NCI-H82 treated with DMSO at 0.1 percent for 48 hours (cell line): ENCODE data around the gene FHL5.
A peak's percentile ranks its signal among the peaks of the same experiment; 100 is the strongest.
"Not testable (repeated sequence)": the region's sequence is repeated elsewhere in the genome, so short reads cannot be mapped to it uniquely, and the experiment has no call there.

Source experiments
- DNase-seq: peaks from one replicate; lab custom pipeline; 2025; ENCODE audit not compliant: unreplicated experiment; lab: John Stamatoyannopoulos, UW

The FHL5 gene, protein sequence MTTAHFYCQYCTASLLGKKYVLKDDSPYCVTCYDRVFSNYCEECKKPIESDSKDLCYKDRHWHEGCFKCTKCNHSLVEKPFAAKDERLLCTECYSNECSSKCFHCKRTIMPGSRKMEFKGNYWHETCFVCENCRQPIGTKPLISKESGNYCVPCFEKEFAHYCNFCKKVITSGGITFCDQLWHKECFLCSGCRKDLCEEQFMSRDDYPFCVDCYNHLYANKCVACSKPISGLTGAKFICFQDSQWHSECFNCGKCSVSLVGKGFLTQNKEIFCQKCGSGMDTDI

DNA sequence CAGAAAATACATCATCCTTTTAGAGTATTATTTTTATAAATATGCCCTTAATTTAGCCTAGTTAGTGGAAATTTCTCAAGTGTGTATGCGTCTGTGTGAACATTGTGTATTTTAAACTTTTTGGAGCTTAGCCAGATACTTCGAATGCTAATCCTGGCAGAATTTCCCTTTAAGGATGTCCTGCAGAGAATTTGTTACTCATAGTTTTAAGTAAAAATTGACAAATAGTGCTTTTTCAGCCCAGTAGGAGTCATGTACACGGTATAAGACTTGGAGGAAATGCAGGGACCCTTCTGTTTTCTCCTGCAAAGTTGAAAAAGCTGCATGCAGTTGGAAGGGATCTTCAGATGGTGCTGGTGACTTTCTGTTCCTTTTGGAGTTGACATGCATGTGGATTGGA lies at the start of gene FHL5:
Gene FHL5, plus strand, starts transcription at position 243 of the 400 bp plus-strand sequence. CDS start 40,486 bp downstream, outside the sequence.
- no peak for DNase-seq

DNA sequence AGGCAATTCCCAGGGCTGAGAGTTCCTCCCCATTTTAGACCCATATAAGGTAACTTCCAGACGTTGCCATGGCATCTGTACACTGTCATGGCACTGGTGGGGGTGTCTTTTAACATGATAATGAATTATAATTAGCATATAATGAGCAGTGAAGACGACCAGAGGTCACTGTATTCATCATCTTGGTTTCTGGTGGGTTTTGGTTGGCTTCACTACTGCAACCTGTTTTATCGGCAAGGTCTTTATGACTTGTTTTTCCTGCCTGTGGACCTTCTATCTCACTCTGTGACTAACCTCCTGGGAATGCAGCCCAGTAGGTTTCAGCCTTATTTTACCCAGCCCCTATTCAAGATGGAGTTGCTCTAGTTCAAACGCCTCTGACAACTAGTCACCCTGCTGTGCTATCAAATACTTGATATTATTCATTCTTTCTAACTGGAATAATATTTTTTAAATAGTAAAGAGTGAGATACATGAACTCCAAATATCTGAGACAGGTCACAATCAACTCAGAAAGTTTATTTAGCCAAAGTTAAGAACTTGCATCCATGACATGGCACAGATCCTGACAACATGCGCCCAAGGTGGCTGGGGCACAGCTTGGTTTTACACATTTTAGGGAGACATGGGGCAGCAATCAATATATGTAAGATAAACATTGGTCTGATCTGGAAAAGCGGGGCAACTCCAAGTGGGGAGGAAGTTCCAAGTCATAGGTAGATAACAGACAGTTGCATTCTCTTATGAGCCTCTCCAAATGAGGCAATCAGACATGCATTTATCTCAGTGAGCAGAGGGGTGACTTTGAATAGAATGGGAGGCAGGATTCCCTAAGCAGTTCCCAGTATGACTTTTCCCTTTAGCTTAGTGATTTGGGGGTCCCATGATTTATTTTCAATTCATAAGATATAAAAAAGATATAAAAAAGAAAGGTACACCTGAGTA lies 42.5 kb upstream of the FHL5 start:
- DNase-seq: no peak

DNA sequence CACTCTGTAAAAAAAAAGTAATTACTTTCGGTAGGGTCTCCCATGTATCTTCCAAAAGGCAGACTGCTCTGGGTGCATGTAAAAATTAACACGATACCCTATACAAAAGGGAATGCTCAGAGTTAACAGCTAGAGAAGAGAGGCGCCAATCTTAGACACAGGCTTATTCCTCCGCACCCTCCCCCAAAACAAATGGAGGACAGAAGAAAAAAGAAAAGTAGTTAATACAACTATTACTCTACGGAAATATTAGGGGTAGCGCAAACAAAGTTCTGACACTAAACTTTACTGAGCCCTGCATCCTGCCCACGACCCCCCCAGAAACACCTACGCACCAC lies 41.7 kb upstream of the FHL5 start:
- no peak for DNase-seq

DNA sequence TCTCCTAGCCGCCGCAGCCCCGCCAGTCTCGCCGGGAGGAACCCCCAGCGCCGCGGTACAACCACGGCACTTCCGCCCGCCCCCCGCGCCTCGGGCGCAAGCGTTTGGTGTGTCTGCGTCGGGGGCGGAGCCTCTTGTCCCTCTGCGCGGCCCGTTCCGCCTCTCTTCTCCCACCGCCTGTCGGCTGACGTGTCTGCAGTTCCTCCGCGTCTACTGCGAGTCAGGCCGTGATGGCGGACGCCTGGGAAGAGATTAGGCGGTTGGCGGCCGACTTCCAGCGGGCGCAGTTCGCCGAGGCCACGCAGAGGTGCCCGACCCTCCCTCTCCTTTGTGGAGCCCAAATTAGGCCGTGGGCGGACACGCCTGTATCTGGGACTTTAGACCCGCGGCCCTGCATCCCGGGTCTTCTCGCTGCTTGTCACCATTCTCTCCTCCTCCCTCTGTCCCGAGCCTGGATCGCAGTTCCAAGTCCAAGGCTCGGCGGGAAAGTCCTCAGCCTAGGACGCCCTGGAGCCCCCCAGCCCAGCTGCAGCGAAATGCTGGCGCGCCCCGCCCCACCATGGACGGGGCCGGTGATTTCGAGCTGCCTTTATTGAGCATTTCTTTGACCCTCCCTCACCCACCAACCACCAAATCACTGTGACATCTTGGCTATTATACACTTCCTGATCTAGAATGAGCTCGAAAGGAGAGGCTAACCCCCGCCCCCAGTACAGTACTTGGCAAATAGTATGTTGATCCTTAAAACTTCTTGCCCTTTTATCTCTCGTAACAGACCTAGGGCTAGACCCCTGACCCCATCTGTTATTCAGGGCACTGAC lies 41.1 kb upstream of the FHL5 start, which contains the start of gene UFL1:
Gene UFL1, plus strand, starts transcription at position 163 of the 821 bp plus-strand sequence. Its CDS starts 68 bp downstream, at position 231.
- peak; percentile 77 for DNase-seq

DNA sequence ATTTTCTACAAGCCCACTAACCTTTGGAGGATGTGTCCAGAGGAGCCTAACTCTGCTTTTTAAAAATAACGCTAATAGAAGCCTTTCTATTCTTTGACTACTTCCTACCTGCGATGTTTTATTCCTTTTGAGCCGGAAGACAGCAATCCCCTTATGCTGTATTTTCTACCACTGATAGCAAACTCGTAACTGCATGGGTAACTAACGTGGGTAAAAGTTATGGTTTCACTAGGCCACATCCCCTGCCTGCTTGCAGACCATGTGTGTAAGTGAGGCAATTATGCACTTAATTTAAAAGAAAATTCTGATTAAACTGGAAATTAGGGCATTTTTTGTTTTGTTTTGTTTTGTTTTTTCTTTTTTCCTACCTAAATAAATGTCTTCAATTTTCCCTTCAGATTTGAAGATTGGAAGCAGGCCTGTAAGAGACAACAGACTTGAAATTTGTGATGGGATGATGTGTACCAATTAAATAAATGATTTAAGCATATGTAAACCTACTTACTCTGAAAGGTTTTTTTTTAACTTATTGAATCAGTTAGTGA lies 40.4 kb upstream of the FHL5 start:
- no peak for DNase-seq

DNA sequence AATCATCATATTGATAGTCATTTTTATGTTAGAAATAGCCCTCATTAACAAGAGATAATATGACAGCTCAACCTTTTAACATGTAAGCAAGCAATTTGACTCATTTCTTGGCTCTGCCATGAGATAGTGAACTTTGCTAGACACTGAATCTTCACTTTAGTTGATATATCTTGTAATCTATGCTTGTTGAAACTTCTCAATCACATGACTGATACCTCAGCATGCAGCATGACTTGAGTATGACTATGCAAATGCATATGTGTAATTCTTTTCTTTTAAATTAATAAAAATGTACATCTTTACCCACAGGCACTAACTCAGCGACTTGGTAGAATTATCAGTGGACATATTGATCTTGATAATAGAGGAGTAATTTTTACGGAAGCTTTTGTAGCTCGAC lies 34.7 kb upstream of the FHL5 start:
- no peak for DNase-seq

DNA sequence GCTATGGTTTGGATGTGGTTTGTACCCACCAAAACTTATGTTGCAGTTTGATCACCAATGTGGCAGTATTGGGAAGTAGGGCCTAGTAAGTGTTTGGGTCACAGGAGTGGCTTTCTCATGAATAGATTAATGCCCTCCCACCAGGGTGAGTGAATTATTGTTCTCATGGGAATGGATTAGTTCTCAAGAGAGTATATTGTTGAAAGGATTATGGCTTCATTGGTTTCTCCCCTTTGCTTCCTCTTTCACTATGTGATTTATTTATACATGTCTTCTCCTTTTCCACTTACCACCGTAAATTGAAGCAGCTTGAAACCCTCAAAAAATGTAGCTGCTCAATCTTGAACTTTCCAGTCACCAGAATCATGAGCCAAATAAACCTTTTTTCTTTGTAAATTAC lies 30.5 kb upstream of the FHL5 start:
- DNase-seq: peak; percentile 7

DNA sequence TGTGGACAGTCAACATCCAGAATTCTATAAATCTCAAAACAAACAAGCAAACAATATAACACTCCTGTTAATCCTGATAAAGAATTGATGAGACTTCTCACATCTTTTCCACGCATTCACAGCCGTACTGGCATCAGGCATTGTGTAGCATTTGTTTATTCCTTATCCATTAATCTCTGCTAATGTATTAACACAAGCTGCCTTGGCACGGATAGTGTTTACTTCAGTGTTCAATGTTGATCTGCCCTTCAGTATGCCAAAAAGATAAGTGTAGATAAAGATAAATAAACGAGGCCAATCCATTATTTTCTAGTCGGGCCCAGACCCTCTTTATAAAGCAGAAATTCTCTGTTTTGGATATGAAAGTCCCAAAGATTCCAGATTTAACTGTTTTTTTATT lies 25.2 kb upstream of the FHL5 start:
- DNase-seq: no peak

DNA sequence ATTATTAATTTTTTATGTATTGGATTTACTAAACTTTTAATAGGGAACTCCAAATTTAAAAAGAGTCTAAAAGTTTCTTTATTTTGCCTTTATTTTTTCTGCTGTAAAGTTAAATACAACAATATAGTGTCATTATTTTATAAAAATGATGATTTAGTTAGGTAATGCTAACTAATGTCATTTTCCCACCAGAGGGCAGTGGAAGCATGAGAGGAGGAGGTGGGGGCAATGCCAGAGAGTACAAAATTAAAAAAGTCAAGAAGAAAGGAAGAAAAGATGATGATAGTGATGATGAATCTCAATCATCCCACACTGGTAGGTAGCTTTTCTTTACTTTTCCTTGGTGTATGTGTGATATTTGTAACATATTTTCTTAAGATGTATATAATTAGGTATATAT lies 20.2 kb upstream of the FHL5 start:
- DNase-seq: no peak

DNA sequence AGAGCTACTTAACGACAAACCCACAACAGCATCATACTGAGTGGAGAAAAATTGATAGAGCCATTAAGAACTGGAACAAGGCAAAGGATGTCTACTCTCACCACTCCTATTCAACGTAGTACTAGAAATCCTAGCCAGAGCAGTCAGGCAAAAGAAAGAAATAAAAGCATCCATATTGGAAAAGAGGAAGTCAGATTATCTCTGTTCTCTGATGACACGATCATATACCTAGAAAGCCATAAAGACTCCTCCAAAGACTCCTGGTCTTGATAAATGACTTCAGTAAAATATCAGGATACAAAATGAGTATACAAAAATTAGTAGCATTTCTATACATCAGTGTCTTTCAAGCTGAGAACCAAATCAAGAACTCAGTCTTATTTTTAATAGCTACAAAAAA lies 17.0 kb upstream of the FHL5 start:
- no peak for DNase-seq

DNA sequence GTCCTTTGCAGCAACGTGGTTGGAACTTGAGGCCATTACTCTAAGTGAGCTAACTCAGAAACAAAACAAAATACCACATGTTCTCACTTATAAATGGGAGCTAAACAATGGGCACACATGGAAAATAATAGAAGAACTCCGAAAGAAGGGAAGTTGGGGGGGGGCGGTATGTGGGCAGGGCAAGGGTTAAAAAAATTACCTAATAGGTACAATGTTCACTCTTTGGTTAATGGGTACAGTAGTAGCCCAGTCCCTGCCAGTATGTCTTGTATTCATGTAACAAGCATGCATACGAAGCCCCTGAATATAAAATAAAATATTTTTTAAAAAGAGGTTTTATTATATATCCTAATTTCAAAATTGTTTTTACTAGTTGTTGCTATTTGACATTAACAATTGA lies 15.3 kb upstream of the FHL5 start:
- no peak for DNase-seq

DNA sequence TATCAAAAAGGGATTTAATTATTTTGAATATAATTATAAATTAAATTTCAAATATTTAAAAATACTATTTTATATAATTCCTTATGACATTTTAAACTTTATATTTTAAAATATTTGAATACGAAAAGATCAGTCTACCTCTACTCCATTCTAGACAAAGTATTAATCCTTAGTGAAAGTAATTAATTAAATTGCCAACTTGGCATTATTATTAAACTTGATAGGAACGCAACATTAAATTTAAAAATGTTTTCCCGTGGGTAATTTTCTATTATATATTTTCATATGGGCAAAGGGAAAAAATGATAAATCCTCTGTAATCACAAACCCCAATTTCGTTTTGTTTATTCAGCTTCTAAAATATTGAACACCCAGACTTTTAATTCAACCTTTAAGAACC lies 8.4 kb upstream of the FHL5 start:
- no peak for DNase-seq

DNA sequence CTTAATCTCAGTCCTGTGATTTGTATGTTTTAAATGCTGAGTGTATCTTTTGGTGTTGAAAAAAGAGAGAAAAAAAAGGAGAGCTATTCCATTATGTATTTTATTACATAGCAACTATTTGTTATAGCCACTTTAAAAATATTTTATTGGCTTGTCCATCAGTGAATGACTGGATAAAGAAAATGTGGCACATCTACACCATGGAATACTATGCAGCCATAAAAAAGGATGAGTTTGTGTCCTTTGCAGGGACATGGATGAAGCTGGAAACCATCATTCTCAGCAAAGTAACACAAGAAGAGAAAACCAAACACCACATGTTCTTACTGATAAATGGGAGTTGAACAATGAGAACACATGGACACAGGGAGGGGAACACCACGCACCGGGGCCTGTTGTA lies 3.2 kb upstream of the FHL5 start:
- DNase-seq: not testable (repeated sequence)

DNA sequence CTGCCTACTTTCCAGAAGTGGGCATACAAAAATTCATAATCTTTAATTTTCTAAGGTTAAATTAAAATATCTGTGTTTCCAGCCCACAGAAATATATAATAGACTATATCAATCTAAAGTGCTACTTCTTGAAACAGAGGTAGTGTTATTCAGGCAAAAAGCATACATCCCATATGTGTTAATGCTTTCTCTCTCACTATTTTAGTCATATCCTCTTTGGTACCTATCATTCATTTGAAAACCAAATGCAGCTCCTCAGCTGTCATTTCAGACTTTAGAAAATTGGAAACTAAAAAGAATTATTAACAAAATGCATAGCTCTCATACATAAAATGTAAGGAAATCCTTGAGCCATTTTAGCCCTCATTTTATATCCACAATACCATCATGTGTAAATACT lies 925 bp downstream of the FHL5 start:
- DNase-seq: no peak

DNA sequence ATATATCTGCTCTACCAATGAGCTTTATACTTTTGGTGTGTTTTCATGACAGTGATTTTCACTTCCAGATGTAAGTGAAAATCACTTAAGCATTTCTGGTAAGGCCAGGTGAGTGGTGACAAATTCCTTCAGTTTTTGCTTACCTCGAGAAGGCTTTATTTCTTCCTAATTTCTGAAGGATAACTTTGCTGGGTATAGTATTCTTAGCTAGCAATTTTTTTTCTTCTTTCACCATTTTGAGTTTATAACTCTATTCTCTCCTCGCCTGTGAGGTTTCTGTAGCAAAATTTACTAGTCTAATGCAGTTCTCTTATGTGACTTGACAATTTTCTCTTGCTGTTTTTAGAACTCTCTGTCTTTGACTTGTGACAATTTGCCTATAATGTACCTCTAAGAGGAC lies 7.1 kb downstream of the FHL5 start:
- DNase-seq: no peak

DNA sequence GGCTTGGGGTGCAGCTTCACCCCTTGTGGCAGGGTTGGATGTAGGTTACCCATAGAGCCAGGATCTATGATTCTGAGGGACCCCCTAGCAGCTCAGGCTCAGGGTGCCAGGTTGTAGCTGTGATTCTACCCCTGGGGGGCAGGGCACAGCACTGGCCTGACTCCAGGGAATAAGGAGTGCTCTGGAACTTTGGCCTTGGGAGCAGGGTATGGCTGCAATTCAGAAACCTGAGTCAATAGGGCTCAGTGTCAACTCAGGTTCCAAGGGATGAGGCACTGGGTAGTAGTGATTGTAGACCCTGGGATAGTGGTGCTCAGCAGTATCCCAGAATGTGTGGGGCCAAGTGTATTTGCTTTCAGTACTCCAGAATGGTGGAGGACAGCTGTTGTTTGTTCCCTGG lies 8.6 kb downstream of the FHL5 start:
- DNase-seq: no peak

DNA sequence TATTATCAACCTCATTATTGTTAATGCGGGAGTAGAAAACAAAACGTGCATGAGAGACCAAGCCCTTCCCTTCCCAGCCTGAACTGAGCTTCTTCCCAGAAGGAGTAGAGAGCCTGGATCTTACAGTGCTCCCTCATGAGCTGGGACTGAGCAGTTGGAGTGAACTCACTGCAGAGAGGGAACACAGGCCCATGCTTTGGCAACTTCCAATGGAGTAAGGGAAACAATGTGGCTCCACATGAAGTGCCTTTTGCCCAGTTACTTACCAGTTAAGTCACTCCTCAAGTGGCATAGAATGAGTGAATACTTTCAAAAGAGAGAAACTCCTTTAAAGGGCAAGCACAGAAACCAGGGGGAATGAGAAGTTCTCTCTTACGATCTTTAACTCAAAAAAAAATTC lies 12.4 kb downstream of the FHL5 start:
- DNase-seq: no peak

DNA sequence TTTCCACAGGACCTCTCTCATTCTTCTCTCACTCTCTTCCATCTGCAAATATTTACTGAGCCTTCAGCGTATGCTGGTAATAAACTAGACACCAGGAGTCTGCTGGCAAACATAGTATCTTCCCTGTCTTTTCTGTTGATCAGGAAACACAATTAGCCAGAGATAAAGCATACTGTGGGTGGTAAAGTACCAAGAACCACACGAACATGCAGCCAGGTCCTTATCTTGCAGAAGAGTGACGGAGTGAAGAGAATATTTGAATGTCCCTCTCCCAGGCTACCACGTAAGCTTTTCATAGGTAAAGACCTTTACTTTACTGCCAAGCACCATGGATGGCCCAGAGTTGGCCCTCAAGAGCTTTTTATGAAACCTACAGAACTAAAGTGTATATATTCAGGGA lies 13.3 kb downstream of the FHL5 start:
- no peak for DNase-seq

DNA sequence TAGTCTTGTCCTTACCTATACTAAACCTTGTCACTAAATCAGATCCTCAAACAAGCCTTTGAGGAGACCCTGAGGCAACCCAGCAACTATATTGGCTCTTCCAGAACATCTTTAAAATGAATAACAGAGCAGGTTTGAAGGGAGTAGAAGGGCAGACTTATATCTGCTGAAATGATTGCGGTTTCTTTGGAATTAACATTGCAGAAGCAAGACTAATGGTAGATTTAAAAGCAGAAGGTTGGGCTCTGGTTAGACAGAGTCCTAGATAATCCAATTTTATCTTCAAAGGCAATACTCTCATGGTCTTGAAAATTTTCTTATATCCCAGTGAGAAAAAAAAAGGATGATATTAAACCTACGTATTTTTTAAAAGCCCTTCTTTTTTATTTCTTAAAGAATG lies 19.1 kb downstream of the FHL5 start:
- DNase-seq: peak; percentile 14

DNA sequence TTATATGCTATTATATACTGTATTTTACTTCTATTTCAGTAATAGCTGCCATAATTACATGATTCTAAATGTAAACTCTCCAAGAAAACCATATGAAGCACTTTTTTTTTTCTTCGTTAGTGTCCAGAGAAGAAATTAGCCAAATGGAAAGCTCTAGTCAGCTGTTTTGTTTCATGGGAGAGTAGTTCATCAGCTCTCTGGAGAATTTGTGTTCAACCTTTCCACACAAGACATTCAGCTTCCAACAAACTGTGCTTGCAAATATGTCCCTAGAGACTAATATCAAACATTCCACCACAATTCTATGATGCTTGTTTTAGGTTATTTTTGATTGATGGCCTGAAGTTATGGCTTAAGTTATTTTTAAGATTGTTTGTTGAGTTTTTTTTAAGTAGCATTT lies 19.5 kb downstream of the FHL5 start:
- DNase-seq: no peak

DNA sequence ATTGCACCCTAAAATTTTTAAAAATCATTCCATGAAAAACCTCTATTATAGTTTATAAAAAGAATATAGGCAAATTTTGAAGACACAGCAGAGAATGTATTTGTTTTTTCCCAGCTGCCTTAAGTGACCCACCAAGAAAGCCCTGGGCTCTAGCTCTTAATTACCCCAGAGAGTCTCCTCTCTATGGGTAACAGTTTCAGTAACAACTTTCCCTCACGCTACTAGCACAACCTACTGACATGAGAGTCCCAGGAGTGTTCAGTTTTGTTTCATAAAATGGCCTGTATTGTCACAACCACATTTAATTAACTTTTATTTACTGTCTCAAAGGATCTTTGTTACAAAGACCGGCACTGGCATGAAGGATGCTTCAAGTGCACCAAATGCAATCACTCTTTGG lies 41.5 kb downstream of the FHL5 start:
- no peak for DNase-seq
